H9 (cell line): Measurements from ENCODE around the gene PARP16. TPM values are rescaled to one million over a fixed set of nuclear protein-coding genes. Genes with fewer than 3 reads are reported as not detected.

Experiments
- DNase-seq: peaks from one replicate; pipeline ENCODE4 v3.0.0-alpha.2; 2017
- H2AFZ ChIP-seq: one replicate; pipeline ENCODE4 v1.6.1; 2013; ENCODE audit warnings: mild to moderate bottlenecking, low read length, control low read depth, moderate library complexity
- H2AK5ac ChIP-seq: 2 replicates; pipeline ENCODE4 v1.6.1; 2013; ENCODE audit warnings: low read length, control low read depth, mixed read lengths; ENCODE audit not compliant: insufficient read length
- H2BK120ac ChIP-seq: one replicate; pipeline ENCODE4 v1.6.1; 2013; ENCODE audit warnings: low read depth, mild to moderate bottlenecking, low read length, control low read depth, inconsistent platforms; ENCODE audit not compliant: poor library complexity, severe bottlenecking
- H2BK12ac ChIP-seq: 2 replicates; pipeline ENCODE4 v1.6.1; 2013; ENCODE audit warnings: low read length, control low read depth, mixed read lengths, low read depth; ENCODE audit not compliant: insufficient read length
- H2BK15ac ChIP-seq: 2 replicates; pipeline ENCODE4 v1.6.1; 2013; ENCODE audit warnings: low read depth, low read length, control low read depth
- H2BK20ac ChIP-seq: one replicate; pipeline ENCODE4 v1.6.1; 2013; ENCODE audit warnings: low read depth, mild to moderate bottlenecking, low read length, control low read depth, inconsistent platforms; ENCODE audit not compliant: poor library complexity, severe bottlenecking
- H2BK5ac ChIP-seq: 2 replicates; pipeline ENCODE4 v1.6.1; 2013; ENCODE audit warnings: low read length, control low read depth, mixed read lengths; ENCODE audit not compliant: insufficient read length
- H3K14ac ChIP-seq: 2 replicates; pipeline ENCODE4 v1.6.1; 2013; ENCODE audit warnings: low read length, control low read depth; ENCODE audit not compliant: insufficient read depth
- H3K18ac ChIP-seq: 2 replicates; pipeline ENCODE4 v1.6.1; 2013; ENCODE audit warnings: low read depth, mild to moderate bottlenecking, mixed read lengths, low read length, control low read depth; ENCODE audit not compliant: insufficient read length
- H3K23ac ChIP-seq: 2 replicates; pipeline ENCODE4 v1.6.1; 2013; ENCODE audit warnings: low read length, control low read depth, mixed read lengths, low read depth; ENCODE audit not compliant: insufficient read length
- H3K23me2 ChIP-seq: 2 replicates; pipeline ENCODE4 v1.6.1; 2013; ENCODE audit warnings: low read depth, mild to moderate bottlenecking, mixed read lengths, low read length, control low read depth; ENCODE audit not compliant: insufficient read length, poor library complexity, severe bottlenecking
- H3K27ac ChIP-seq: 2 replicates; pipeline ENCODE4 v1.5.1; 2013; ENCODE audit warnings: low read length, control low read depth, mixed read lengths, low read depth; ENCODE audit not compliant: insufficient read length
- H3K27me3 ChIP-seq: 2 replicates; pipeline ENCODE4 v1.6.1; 2013; ENCODE audit warnings: low read length, control low read depth, inconsistent platforms; ENCODE audit not compliant: insufficient read depth
- H3K4ac ChIP-seq: 2 replicates; pipeline ENCODE4 v1.6.1; 2013; ENCODE audit warnings: low read depth, mild to moderate bottlenecking, control low read depth, inconsistent platforms, low read length, moderate library complexity
- H3K4me1 ChIP-seq: 2 replicates; pipeline ENCODE4 v1.6.1; 2013; ENCODE audit warnings: low read length, control low read depth, inconsistent platforms; ENCODE audit not compliant: insufficient read depth
- H3K4me2 ChIP-seq: 2 replicates; pipeline ENCODE4 v1.6.1; 2013; ENCODE audit warnings: low read length, control low read depth, mixed read lengths; ENCODE audit not compliant: insufficient read length, insufficient read depth
- H3K56ac ChIP-seq: 2 replicates; pipeline ENCODE4 v1.6.1; 2013; ENCODE audit warnings: low read depth, mild to moderate bottlenecking, mixed read lengths, low read length, control low read depth; ENCODE audit not compliant: insufficient read length
- H3K79me1 ChIP-seq: 2 replicates; pipeline ENCODE4 v1.6.1; 2013; ENCODE audit warnings: low read depth, mild to moderate bottlenecking, moderate library complexity, low read length, control low read depth, inconsistent platforms; ENCODE audit not compliant: insufficient read depth, poor library complexity, severe bottlenecking
- H3K79me2 ChIP-seq: 2 replicates; pipeline ENCODE4 v1.6.1; 2013; ENCODE audit warnings: low read length, control low read depth, inconsistent platforms; ENCODE audit not compliant: insufficient read depth
- H3K9ac ChIP-seq: 2 replicates; pipeline ENCODE4 v1.6.1; 2013; ENCODE audit warnings: low read length, control low read depth, mixed read lengths; ENCODE audit not compliant: insufficient read length; ENCODE audit errors: extremely low read depth
- H3K9me3 ChIP-seq: one replicate; pipeline ENCODE4 v1.6.1; 2013; ENCODE audit warnings: low read depth, low read length, inconsistent platforms; ENCODE audit not compliant: control insufficient read depth
- H3T11ph ChIP-seq: one replicate; pipeline ENCODE4 v1.6.1; 2013; ENCODE audit warnings: mild to moderate bottlenecking, low read length, control low read depth, inconsistent platforms
- H4K20me1 ChIP-seq: one replicate; pipeline ENCODE4 v1.6.1; 2013; ENCODE audit not compliant: control insufficient read depth, insufficient read length, insufficient read depth
- H4K5ac ChIP-seq: 2 replicates; pipeline ENCODE4 v1.6.1; 2013; ENCODE audit warnings: low read depth, mild to moderate bottlenecking, mixed read lengths, low read length, control low read depth; ENCODE audit not compliant: insufficient read length
- H4K8ac ChIP-seq: replicated peaks from 2 replicates; pipeline ENCODE4 v1.6.1; 2013; ENCODE audit warnings: low read length, control low read depth, mixed read lengths, low read depth; ENCODE audit not compliant: insufficient read length
- H4K91ac ChIP-seq: 2 replicates; pipeline ENCODE4 v1.6.1; 2013; ENCODE audit warnings: low read depth, mild to moderate bottlenecking, moderate library complexity, mixed read lengths, low read length, control low read depth; ENCODE audit not compliant: insufficient read length
- H3K27ac Mint-ChIP-seq, 3 experiments: 2 replicates in 2 of 3; 3 replicates in 1 of 3; pipeline ENCODE4 v1.8.0; 2020 to 2021; ENCODE audit warnings: mixed read lengths in 3 of 3, mild to moderate bottlenecking in 1 of 3, moderate library complexity in 1 of 3
- H3K27me3 Mint-ChIP-seq: 2 replicates; pipeline ENCODE4 v1.8.0; 2021; ENCODE audit warnings: low read depth, mild to moderate bottlenecking, moderate library complexity, mixed read lengths
- H3K36me3 Mint-ChIP-seq, 3 experiments: 2 replicates in 2 of 3; 3 replicates in 1 of 3; pipeline ENCODE4 v1.8.0; 2020 to 2021; ENCODE audit warnings: low read depth in 3 of 3, mixed read lengths in 3 of 3; ENCODE audit not compliant: insufficient read depth in 1 of 3
- H3K4me1 Mint-ChIP-seq, 2 experiments: 2 replicates each; pipeline ENCODE4 v1.8.0; 2020; ENCODE audit warnings: mixed read lengths in 2 of 2
- H3K4me3 Mint-ChIP-seq, 2 experiments: 2 replicates in 1 of 2; 3 replicates in 1 of 2; pipeline ENCODE4 v1.8.0; 2020 to 2021; ENCODE audit warnings: mild to moderate bottlenecking in 2 of 2, mixed read lengths in 2 of 2, moderate library complexity in 1 of 2
- H3K9me3 Mint-ChIP-seq, 2 experiments: 2 replicates in 1 of 2; 3 replicates in 1 of 2; pipeline ENCODE4 v1.8.0; 2020; ENCODE audit warnings: mild to moderate bottlenecking in 2 of 2, mixed read lengths in 2 of 2, moderate library complexity in 1 of 2
- CTCF ChIP-seq: fragments of 200-600 bp; sonication (generic); conservative IDR thresholded peaks from 3 replicates; pipeline ENCODE4 v1.8.0; 2021; ENCODE audit warnings: antibody characterized with exemption, mild to moderate bottlenecking
- WGBS: extraction: QIAGEN DNeasy Blood & Tissue Kit; methylation state at CpG from one replicate; pipeline ENCODE4 v1.1.7; 2013; ENCODE audit warnings: missing lambda C conversion rate, low lambda C conversion rate, mixed read lengths; ENCODE audit not compliant: insufficient read length; ENCODE audit errors: extremely low coverage; 5-methylcytosine and 5-hydroxymethylcytosine counted together
- total RNA-seq: library from RNA; stranded (reverse); gene quantifications from 2 replicates; pipeline ENCODE4 v1.2.1, GENCODE V29; 2021

The PARP16 gene
- total RNA-seq, 1 experiment from 2014 or later = 3.9 TPM

- Histone ChIP-seq H4K91ac (no peak overlapping the region), H2BK5ac (no peak overlapping the region), H4K20me1 (no peaks in the 10 kb centered on the region), H2BK12ac (no peak overlapping the region), H3K4me1 (no peaks in the 10 kb centered on the region; the same call in 1 of the 2 replicates), H3T11ph (no peak overlapping the region), H3K23ac (no peak overlapping the region), H4K5ac (no peak overlapping the region), H3K9me3 (no peaks in the 10 kb centered on the region), H3K56ac (no peak overlapping the region), H3K79me1 (no peaks in the 10 kb centered on the region), H2AFZ (no peak overlapping the region), H2BK120ac (no peak overlapping the region), H3K14ac (no peak overlapping the region), H3K9ac (no peak overlapping the region), H3K27me3 (no peaks in the 10 kb centered on the region), H3K4ac (no peak overlapping the region), H4K8ac (no peak overlapping the region), H3K4me2 (no peak overlapping the region), H3K79me2 (no peaks in the 10 kb centered on the region), H3K23me2 (no peaks in the 10 kb centered on the region), H3K18ac (no peak overlapping the region), H2BK15ac (no peak overlapping the region), H2BK20ac (no peak overlapping the region), H2AK5ac (no peak overlapping the region), H3K27ac (no peak overlapping the region)
- TF ChIP-seq CTCF = no peak
- no peaks in the 10 kb centered on the region for H3K27me3 Mint-ChIP-seq
- H3K36me3 Mint-ChIP-seq = peaks cover 0 to 21% (median 19%) of the 10 kb centered on the region in 3 experiments; a peak in 5 of 7 replicates
- H3K4me3 Mint-ChIP-seq = no peak overlapping the region
- H3K27ac Mint-ChIP-seq = peak overlapping the region in 2 of 3 experiments; percentile 44; a peak in 2 of 7 replicates
- WGBS = no CpG with 5 or more reads among the region's 2 CpGs
- no peaks in the 10 kb centered on the region for H3K9me3 Mint-ChIP-seq
- H3K4me1 Mint-ChIP-seq = peaks cover 23 to 27% of the 10 kb centered on the region in 2 experiments
- no peak for DNase-seq
Observed at GRCh38 chr15:65264863-65265430, 21.7 kb downstream of the PARP16 start.
